ENCODE results near the gene CITED4. TPM values are rescaled to one million over a fixed set of nuclear protein-coding genes. Genes with fewer than 3 reads are reported as not detected.

The CITED4 gene
- total RNA-seq, 1 experiment from 2014 or later = 7.8 TPM

GRCh38 chr1:40857737-40858136 is 4.4 kb downstream of the CITED4 start:
- Histone ChIP-seq H3K9me2 (ENCODE audit: insufficient read depth) (no peaks in the 10 kb centered on the region), H3K4me1 (ENCODE audit: control insufficient read depth in 1 of 2, insufficient read depth in 2 of 2, low read length in 2 of 2) (peaks cover 2 to 8% of the 10 kb centered on the region in 2 experiments; a peak in 3 of 4 replicates), H3K79me2 (ENCODE audit: insufficient read depth, low read length) (no peaks in the 10 kb centered on the region), H3K9me3 (ENCODE audit: control insufficient read depth in 1 of 2, insufficient read depth in 1 of 2, low read depth in 1 of 2, low read length in 2 of 2) (no peaks in the 10 kb centered on the region), H3K4me2 (ENCODE audit: low read length) (no peak overlapping the region), H3K36me3 (ENCODE audit: control insufficient read depth in 1 of 2, insufficient read depth in 2 of 2, low read length in 2 of 2) (no peaks in the 10 kb centered on the region), H4K20me1 (ENCODE audit: insufficient read depth) (no peaks in the 10 kb centered on the region), H3K9ac (ENCODE audit: low read length) (no peak overlapping the region), H3K27me3 (ENCODE audit: insufficient read depth, low read length) (no peaks in the 10 kb centered on the region), H2AFZ (ENCODE audit: low read depth, low read length, poor library complexity, severe bottlenecking) (no peak overlapping the region), H3K4me3 (replicated peaks in 1 of 2; ENCODE audit: low read depth in 1 of 2, low read length in 2 of 2) (no peak overlapping the region), H3K27ac (ENCODE audit: low read depth, low read length) (no peak overlapping the region)
- intact Hi-C loops (cut with micrococcal nuclease) = no loop called here
- no peak for TF ChIP-seq POLR2A (IDR thresholded peaks at IDR 0.05; ENCODE audit: borderline replicate concordance, extremely low read depth, insufficient read depth, insufficient read length)
- no peak for TF ChIP-seq SP1 (IDR thresholded peaks at IDR 0.05; ENCODE audit: low read depth)
- no peak for TF ChIP-seq FOSL1 (IDR thresholded peaks at IDR 0.05; ENCODE audit: low read depth)
- no peak for TF ChIP-seq MAX (IDR thresholded peaks at IDR 0.05)
- TF ChIP-seq ATF3 (IDR thresholded peaks at IDR 0.05) = no peak
- no peak for TF ChIP-seq CEBPB (IDR thresholded peaks at IDR 0.05; ENCODE audit: low read depth)
- TF ChIP-seq RAD21 (IDR thresholded peaks at IDR 0.05; ENCODE audit: low read depth) = no peak
- no peak for TF ChIP-seq EGR1 (IDR thresholded peaks at IDR 0.05; ENCODE audit: low read depth)
- no peak for TF ChIP-seq ELF1 (IDR thresholded peaks at IDR 0.05; ENCODE audit: borderline replicate concordance, low read depth)
- no peak for TF ChIP-seq REST (IDR thresholded peaks at IDR 0.05; ENCODE audit: low read depth)
- TF ChIP-seq POLR2AphosphoS5 (IDR thresholded peaks at IDR 0.05; ENCODE audit: low read depth, low read length) = no peak
- no peak for TF ChIP-seq EZH2 (IDR thresholded peaks at IDR 0.05)
- TF ChIP-seq YY1 (IDR thresholded peaks at IDR 0.05; ENCODE audit: extremely low read depth, insufficient replicate concordance, low read depth, low read length) = no peak
- TF ChIP-seq CTCF (IDR thresholded peaks at IDR 0.05 in 2 of 3, conservative IDR thresholded peaks at IDR 0.05 in 1 of 3; ENCODE audit: borderline replicate concordance in 1 of 3, insufficient read depth in 1 of 3, low read depth in 2 of 3, low read length in 2 of 3) = no peak
- no peak for ATAC-seq
- ChIA-PET RAD21 (ENCODE audit: low non-redundant PET in 1 of 2, low total read pairs in 2 of 2, uncharacterized antibody in 2 of 2, unreplicated experiment in 2 of 2) (interaction anchor here in 1 of 2 experiments (0.6 kb wide), 1 partner anchor 91 kb away, joined by 3 read pairs; no protein-coding TSS in a partner anchor), CTCF (interaction anchor here (0.8 to 1.4 kb wide), 4 partner anchors 8 to 95 kb away, joined by 3 to 4 read pairs (median 4); no protein-coding TSS in a partner anchor), POLR2A (no interaction called here)
- DNase-seq (ENCODE audit: low read depth, low spot score) = no peak
- no TSS peak for BruUV-seq (replicated peaks)

Data from HCT116 (cell line).